ENCODE data around the gene NALCN.

- no peak for TF ChIP-seq CTCF (IDR thresholded peaks at IDR 0.05)
- TF ChIP-seq POLR2A (IDR thresholded peaks at IDR 0.05) = no peak
- no peak for TF ChIP-seq POLR2AphosphoS5 (IDR thresholded peaks at IDR 0.05)
Measured at GRCh38 chr13:101149735-101150384, 266.4 kb downstream of the NALCN start.
